Activated CD4-positive, alpha-beta T cell treated with anti-CD3 and anti-CD28 coated beads, Interleukin-2, amount 10 ng/mL, durations not matched to agents 24 days and 14 days (primary cell): ENCODE results near the gene MARK2. TPM values are rescaled to one million over a fixed set of nuclear protein-coding genes. Genes with fewer than 3 reads are reported as not detected.
A peak's percentile ranks its signal among the peaks of the same experiment; 100 is the strongest.

Experiments used
- DNase-seq: peaks from one replicate; pipeline ENCODE4 v3.0.0; 2022
- H3K27ac Mint-ChIP-seq: one replicate; pipeline ENCODE4 v1.8.0; 2022; ENCODE audit warnings: mild to moderate bottlenecking, mixed read lengths
- H3K27me3 Mint-ChIP-seq: one replicate; pipeline ENCODE4 v1.8.0; 2022; ENCODE audit warnings: mixed read lengths
- H3K36me3 Mint-ChIP-seq: one replicate; pipeline ENCODE4 v1.8.0; 2022; ENCODE audit warnings: low read depth, mild to moderate bottlenecking, mixed read lengths
- H3K4me1 Mint-ChIP-seq: one replicate; pipeline ENCODE4 v1.8.0; 2021; ENCODE audit warnings: mixed read lengths
- H3K4me3 Mint-ChIP-seq: one replicate; pipeline ENCODE4 v1.8.0; 2022; ENCODE audit warnings: mild to moderate bottlenecking, moderate library complexity, mixed read lengths
- H3K9me3 Mint-ChIP-seq: one replicate; pipeline ENCODE4 v1.8.0; 2021; ENCODE audit warnings: mixed read lengths
- intact Hi-C: fragments of 100-400 bp; cut with micrococcal nuclease; formaldehyde crosslinking; loops from one replicate; pipeline ENCODE4 v1.15.1; 2023
- total RNA-seq: library from RNA; stranded (reverse); gene quantifications from 2 replicates; pipeline ENCODE4 v1.2.3, GENCODE V29; 2022

Gene MARK2
- total RNA-seq, 1 donor from 2014 or later = 34.2 TPM

GRCh38 chr11:63837027-63837688 is 1.8 kb upstream of the MARK2 start:
- intact Hi-C loops = loop anchor here (1.0 to 5.0 kb wide), 6 partner anchors 35 to 311 kb away; partner anchors contain the start of gene OTUB1
- peak; percentile 94 for DNase-seq
- H3K4me3 Mint-ChIP-seq = peak overlapping the region; percentile 36
- H3K27ac Mint-ChIP-seq = peak overlapping the region; percentile 84
- H3K4me1 Mint-ChIP-seq = peaks cover 40% of the 10 kb centered on the region
- peaks cover 12% of the 10 kb centered on the region for H3K36me3 Mint-ChIP-seq
- H3K9me3 Mint-ChIP-seq = no peaks in the 10 kb centered on the region
- no peaks in the 10 kb centered on the region for H3K27me3 Mint-ChIP-seq

GRCh38 chr11:63837739-63838138 is 1.2 kb upstream of the MARK2 start:
- H3K9me3 Mint-ChIP-seq = no peaks in the 10 kb centered on the region
- no peak for DNase-seq
- intact Hi-C loops = loop anchor here (1.0 to 5.0 kb wide), 9 partner anchors 25 to 957 kb away; partner anchors contain the start of genes OTUB1, SLC3A2 and SPINDOC
- peak overlapping the region; percentile 84 for H3K4me3 Mint-ChIP-seq
- peaks cover 17% of the 10 kb centered on the region for H3K36me3 Mint-ChIP-seq
- peak overlapping the region; percentile 84 for H3K27ac Mint-ChIP-seq
- peaks cover 41% of the 10 kb centered on the region for H3K4me1 Mint-ChIP-seq
- H3K27me3 Mint-ChIP-seq = no peaks in the 10 kb centered on the region

GRCh38 chr11:63838150-63838677 is 696 bp upstream of the MARK2 start:
- Mint-ChIP-seq H3K4me3 (peak overlapping the region; percentile 84), H3K9me3 (no peaks in the 10 kb centered on the region), H3K36me3 (peaks cover 20% of the 10 kb centered on the region), H3K27ac (peak overlapping the region; percentile 84), H3K27me3 (no peaks in the 10 kb centered on the region), H3K4me1 (peaks cover 46% of the 10 kb centered on the region)
- DNase-seq = no peak
- intact Hi-C loops = loop anchor here (1.0 to 5.0 kb wide), 4 partner anchors 25 to 957 kb away; partner anchors contain the start of genes OTUB1, SLC3A2 and SPINDOC

GRCh38 chr11:63839508-63840355 is 822 bp downstream of the MARK2 start:
- peak; percentile 77 for DNase-seq
- H3K27me3 Mint-ChIP-seq = no peaks in the 10 kb centered on the region
- peaks cover 28% of the 10 kb centered on the region for H3K36me3 Mint-ChIP-seq
- peaks cover 54% of the 10 kb centered on the region for H3K4me1 Mint-ChIP-seq
- peak overlapping the region; percentile 94 for H3K27ac Mint-ChIP-seq
- H3K9me3 Mint-ChIP-seq = no peaks in the 10 kb centered on the region
- intact Hi-C loops = loop anchor here (1.0 to 5.0 kb wide), 4 partner anchors 27 to 959 kb away; partner anchors contain the start of genes OTUB1, SLC3A2 and SPINDOC
- peak overlapping the region; percentile 92 for H3K4me3 Mint-ChIP-seq

- Mint-ChIP-seq H3K4me1 (peaks cover 61% of the 10 kb centered on the region), H3K27me3 (no peaks in the 10 kb centered on the region), H3K9me3 (no peaks in the 10 kb centered on the region), H3K36me3 (peaks cover 30% of the 10 kb centered on the region), H3K27ac (peak overlapping the region; percentile 94), H3K4me3 (peak overlapping the region; percentile 92)
- peak; percentile 71 for DNase-seq
- intact Hi-C loops = loop anchor here (1.0 kb wide), 1 partner anchor 26 kb away; no protein-coding TSS in a partner anchor
These were observed 1.6 kb downstream of the MARK2 start for GRCh38 chr11:63840356-63841060.

- intact Hi-C loops = no loop called here
- Mint-ChIP-seq H3K9me3 (no peaks in the 10 kb centered on the region), H3K27me3 (no peaks in the 10 kb centered on the region), H3K27ac (no peak overlapping the region), H3K4me1 (peaks cover 65% of the 10 kb centered on the region), H3K36me3 (peaks cover 35% of the 10 kb centered on the region), H3K4me3 (peak overlapping the region; percentile 92)
- DNase-seq = no peak
These were observed 2.6 kb downstream of the MARK2 start for GRCh38 chr11:63841554-63841953.

- Mint-ChIP-seq H3K27ac (peak overlapping the region; percentile 39), H3K4me3 (no peak overlapping the region), H3K36me3 (peaks cover 38% of the 10 kb centered on the region), H3K9me3 (no peaks in the 10 kb centered on the region), H3K27me3 (no peaks in the 10 kb centered on the region), H3K4me1 (peaks cover 62% of the 10 kb centered on the region)
- no peak for DNase-seq
- intact Hi-C loops = no loop called here
These were observed 4.1 kb downstream of the MARK2 start for GRCh38 chr11:63843041-63843440.

- H3K4me3 Mint-ChIP-seq = no peak overlapping the region
- intact Hi-C loops = no loop called here
- H3K27me3 Mint-ChIP-seq = no peaks in the 10 kb centered on the region
- no peaks in the 10 kb centered on the region for H3K9me3 Mint-ChIP-seq
- no peak overlapping the region for H3K27ac Mint-ChIP-seq
- peaks cover 68% of the 10 kb centered on the region for H3K4me1 Mint-ChIP-seq
- peaks cover 41% of the 10 kb centered on the region for H3K36me3 Mint-ChIP-seq
- DNase-seq = no peak
These were observed 5.9 kb downstream of the MARK2 start for GRCh38 chr11:63844836-63845235.

GRCh38 chr11:63845303-63845702 is 6.4 kb downstream of the MARK2 start:
- intact Hi-C loops = no loop called here
- H3K27me3 Mint-ChIP-seq = no peaks in the 10 kb centered on the region
- no peak overlapping the region for H3K27ac Mint-ChIP-seq
- H3K4me3 Mint-ChIP-seq = no peak overlapping the region
- H3K9me3 Mint-ChIP-seq = no peaks in the 10 kb centered on the region
- DNase-seq = no peak
- peaks cover 41% of the 10 kb centered on the region for H3K36me3 Mint-ChIP-seq
- H3K4me1 Mint-ChIP-seq = peaks cover 66% of the 10 kb centered on the region

- Mint-ChIP-seq H3K36me3 (peaks cover 40% of the 10 kb centered on the region), H3K27ac (no peak overlapping the region), H3K27me3 (no peaks in the 10 kb centered on the region), H3K9me3 (no peaks in the 10 kb centered on the region), H3K4me1 (peaks cover 65% of the 10 kb centered on the region), H3K4me3 (no peak overlapping the region)
- intact Hi-C loops = no loop called here
- DNase-seq = no peak
These were observed 7.0 kb downstream of the MARK2 start for GRCh38 chr11:63845911-63846310.

GRCh38 chr11:63846897-63847296 is 8.0 kb downstream of the MARK2 start:
- intact Hi-C loops = no loop called here
- Mint-ChIP-seq H3K4me3 (no peak overlapping the region), H3K27me3 (no peaks in the 10 kb centered on the region), H3K36me3 (peaks cover 43% of the 10 kb centered on the region), H3K9me3 (no peaks in the 10 kb centered on the region), H3K27ac (no peak overlapping the region), H3K4me1 (peaks cover 65% of the 10 kb centered on the region)
- DNase-seq = no peak

- DNase-seq = no peak
- Mint-ChIP-seq H3K27ac (no peak overlapping the region), H3K4me3 (no peak overlapping the region), H3K4me1 (peaks cover 66% of the 10 kb centered on the region), H3K36me3 (peaks cover 42% of the 10 kb centered on the region), H3K27me3 (no peaks in the 10 kb centered on the region), H3K9me3 (no peaks in the 10 kb centered on the region)
- intact Hi-C loops = no loop called here
These were observed 8.5 kb downstream of the MARK2 start for GRCh38 chr11:63847363-63847762.

GRCh38 chr11:63849691-63850090 is 10.8 kb downstream of the MARK2 start:
- no peak overlapping the region for H3K27ac Mint-ChIP-seq

More at GRCh38 chr11:63849691-63850090, 10.8 kb downstream of the MARK2 start:
- intact Hi-C loops = no loop called here
- no peaks in the 10 kb centered on the region for H3K27me3 Mint-ChIP-seq
- H3K4me3 Mint-ChIP-seq = no peak overlapping the region
- no peaks in the 10 kb centered on the region for H3K9me3 Mint-ChIP-seq
- no peak for DNase-seq
- H3K36me3 Mint-ChIP-seq = peaks cover 36% of the 10 kb centered on the region
- peaks cover 55% of the 10 kb centered on the region for H3K4me1 Mint-ChIP-seq
